ENCODE measurements around the gene SPNS2.

The SPNS2 gene

DNA sequence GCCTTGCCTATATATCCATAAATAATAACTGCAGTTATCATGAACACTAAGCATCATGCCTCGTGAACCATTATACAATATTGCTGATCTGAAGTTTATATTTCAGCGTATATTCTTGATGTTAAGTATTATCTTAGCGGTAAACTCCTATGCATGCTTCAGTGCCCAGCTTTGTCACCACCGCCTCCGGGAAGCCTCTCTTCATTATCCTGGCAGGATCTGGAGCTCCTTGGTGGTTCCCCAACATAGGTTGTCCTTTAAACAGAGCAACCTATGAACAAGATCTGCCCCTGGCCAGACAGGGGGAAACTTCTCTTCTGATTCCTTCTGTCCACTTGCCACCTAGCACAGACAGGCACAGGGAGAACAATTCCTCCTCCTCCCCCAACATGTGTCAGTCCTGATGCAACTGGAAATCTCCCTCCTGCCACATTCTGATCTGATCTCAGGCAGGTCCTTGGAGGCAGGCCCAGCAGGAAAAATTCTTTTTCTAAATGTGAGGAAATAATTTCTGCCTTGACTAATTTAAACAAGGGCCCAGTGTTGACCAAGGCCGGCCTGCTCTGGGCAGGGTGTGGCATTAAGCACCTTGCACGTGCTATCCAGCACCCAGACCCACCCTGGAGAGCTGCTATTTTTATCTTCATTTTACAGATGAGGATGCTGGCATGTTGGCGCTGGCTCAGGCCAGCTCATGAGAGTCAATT, 22.4 kb downstream of the SPNS2 start:
- no peak for DNase-seq

DNA sequence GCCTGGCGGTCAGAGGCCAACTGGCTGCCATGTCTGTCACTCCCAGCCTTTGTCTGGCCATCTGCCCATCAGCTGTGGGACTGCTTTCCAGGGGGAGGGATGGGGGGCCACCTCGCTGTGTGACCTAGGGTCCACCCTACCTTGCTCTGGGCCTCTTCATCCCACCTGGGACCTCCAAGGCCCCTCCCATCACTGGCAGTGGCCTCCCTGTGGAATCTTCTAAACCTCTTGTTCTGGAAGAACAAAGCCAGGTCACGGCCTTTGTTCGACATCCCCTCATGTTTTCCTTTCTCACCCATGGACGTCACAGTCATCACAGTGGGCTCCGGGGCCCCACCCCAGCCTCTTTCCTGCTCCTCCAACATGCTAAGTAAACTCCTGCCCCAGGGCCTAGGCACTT, 24.0 kb downstream of the SPNS2 start:
- DNase-seq, result no peak

DNA sequence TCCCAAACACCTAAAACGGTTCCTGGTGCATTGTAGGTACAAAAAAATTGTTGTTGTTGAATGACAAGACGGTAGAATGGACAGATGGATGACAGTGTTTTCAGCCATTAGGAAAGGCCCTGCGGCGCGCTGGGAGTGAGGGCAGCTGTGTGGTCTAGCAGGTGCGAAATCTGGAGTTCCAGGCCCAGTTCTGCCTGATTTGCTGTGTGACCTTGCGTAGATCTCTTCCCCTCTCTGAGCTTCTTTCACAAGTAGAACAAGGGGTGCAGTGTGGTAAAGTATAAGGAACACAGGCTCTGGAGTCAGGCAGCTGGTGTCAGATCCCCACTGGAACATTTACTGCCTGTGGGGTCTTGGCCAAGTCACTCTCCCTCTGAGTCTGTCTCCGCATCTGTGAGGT, 25.3 kb downstream of the SPNS2 start:
- no peak for DNase-seq

DNA sequence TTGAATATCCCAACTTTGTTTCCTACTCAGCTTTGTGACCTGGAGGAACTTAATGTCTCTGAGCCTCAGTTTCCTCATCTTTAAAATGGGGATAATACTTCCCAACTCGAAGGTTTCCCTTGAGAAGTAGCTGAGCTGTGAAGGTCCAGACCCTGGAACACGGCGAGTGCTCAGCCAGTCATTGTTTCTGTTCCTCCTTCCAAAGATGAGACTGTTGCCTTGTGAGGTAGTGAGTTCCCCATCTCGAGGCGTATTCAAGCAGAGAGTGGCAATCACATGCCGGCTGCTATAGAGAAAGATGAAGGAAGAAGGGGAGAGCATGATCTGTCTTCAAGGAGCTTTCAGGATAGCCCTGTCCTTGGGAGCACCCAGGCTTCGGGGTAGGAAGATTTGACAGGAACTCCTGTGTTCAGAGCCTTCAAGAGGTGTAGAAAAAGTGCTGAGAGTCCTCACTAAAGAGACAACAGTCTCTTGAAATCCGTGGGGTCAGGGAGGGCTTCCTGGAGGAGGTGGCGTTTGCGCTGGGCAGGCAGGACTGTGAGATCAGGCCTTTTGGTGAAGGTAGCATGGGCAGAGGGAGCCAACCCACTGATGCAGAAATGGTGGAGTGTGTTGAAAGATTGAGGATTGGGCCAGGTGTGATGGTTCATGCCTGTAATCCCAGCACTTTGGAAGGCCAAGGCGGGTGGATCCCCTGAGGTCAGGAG, 27.2 kb downstream of the SPNS2 start:
- no peak for DNase-seq

DNA sequence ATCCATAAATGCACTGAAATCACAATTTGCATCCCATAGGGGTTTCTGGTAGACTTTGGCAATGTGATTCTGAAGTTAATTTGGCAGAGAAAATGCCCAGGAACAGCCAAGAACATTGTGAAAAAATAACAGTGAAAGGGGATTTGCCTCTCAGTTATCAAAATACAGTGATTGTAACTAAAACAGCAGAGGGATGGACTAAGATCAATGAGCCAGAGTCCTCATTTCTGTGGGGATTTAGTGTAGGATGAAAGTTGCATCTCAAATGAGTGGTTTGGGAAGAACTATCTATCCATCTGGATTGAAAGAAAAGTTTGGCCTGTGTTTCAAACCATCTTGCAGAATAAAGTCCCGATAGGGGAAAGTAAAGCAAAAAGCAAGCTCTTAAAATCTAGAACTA, 28.5 kb downstream of the SPNS2 start:
- DNase-seq, result no peak

DNA sequence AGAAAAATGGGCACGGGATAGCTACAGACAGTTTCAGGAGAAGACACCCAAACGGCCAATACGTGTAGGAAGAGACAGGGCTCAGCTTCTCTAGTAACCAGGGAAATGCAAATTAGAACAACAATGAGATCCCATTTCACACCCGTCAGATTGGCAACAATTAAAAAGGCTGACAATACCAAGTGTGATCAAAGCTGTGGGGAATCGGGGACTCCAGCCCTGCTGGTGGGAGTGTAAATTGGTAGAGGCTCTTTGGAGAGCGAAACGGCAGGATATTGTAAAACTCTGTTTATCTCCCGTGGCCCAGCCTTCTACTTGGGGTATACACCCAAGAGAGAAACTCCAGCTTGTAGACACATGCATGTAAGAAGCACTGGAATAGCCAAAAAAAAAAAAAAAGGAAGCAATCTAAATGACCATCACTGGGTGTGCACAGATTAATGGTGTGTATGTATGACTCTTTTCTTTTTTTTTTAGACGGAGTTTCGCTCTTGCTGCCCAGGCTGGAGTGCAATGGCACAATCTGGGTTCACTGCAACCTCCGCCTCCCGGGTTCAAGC, 29.0 kb downstream of the SPNS2 start:
- DNase-seq, result no peak

DNA sequence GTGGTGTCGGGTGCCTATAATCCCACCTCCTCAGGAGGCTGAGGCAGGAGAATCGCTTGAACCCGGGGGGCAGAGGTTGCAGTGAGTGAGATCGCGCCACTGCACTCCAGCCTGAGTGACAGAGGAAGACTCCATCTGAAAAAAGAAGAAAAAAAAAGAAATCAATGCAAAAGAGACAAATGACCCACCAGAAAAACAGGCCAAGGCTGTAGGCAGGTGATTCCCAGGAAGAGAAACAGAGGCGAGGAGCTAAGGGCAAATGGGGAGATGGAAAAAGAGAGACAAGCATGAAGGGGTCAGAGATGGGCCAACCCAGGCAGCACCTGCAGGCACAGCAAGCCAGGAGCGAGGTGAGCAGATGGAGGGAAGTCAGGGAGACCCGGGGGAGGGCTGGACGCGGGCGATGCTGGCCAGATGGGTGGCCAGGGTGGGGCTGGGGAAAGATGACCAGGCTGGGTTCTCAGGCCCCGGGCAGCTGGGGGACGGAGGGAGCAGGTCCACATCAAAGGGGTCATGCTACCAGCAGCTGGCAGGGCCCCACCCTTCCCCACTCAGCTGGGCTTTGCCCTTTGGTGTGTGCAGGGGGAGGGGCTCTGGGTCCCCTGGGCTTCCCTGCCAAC, 31.0 kb downstream of the SPNS2 start:
- DNase-seq, result no peak

DNA sequence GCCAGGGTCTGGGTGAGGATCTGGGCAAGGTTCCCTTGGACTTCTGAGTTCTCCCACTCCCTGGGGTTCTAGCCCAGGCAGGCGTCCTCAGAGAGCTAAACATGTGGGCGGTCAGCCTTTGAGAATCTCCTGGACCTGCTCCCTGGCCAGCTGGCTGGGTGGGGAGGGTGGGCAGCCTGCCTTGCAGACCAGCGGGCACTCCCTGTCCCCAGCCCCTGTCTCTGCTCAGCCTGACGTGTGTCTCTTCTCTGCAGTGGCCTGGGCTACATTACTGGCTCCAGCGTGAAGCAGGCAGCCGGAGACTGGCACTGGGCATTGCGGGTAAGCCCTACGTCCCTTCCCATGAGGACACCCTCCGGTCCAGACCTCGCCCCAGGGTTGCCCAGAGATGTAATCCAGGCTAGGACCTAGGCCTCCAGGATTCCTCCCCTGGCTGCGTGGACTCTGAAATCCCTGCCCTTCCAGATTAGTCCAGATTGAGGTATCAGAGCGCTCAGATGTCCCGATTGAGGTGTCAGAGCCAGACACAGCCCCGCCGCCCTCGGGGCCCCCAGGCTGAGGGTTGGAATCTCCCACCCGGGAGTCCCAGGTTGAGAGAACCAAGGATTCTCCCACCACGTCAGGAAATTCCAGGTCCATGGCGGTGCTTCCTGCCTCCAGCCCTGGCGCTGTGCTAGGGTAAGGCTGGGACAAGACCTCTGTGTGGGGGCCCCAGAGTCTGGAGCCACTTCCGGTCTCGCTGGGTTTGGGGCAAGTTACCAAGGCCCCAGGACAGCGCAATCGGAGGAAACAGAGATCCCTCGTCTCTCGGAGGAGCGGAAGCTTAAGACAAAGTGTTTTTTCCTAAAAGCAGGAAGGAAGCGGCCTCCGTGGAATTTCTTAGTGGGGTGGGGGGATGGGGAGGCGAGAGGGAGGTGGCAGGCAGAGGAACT, 32.4 kb downstream of the SPNS2 start:
- DNase-seq, result no peak

DNA sequence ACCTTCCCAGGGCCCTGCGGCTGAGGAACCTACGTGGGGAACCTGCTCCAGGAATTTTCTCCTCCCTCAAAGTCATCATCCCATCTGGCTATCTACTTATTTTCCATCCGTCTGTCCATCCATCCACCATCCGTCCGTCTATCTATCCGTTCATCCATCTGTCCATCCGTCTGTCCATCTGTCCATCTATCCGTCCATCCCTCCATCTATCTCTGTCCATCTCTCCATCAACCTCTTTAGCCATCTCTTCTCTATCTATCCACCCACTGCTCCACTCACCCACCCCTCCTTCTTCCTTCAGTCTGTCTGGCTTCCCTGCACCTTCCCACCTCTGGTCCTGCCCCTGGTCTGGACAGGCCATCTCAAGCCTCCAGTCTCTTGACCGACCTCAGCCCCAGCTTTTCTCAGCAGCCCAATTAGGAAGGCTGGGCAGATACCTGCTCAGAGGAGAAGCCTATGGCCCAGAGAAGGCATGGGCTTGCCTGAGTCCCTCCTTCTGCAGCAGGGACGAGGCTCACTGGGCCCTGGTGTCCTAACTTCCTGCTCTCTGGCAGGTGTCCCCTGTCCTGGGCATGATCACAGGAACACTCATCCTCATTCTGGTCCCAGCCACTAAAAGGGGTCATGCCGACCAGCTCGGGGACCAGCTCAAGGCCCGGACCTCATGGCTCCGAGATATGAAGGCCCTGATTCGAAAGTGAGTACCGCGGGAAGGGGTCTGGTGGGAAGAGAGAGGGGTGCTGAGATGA, 33.5 kb downstream of the SPNS2 start:
- no peak for DNase-seq

DNA sequence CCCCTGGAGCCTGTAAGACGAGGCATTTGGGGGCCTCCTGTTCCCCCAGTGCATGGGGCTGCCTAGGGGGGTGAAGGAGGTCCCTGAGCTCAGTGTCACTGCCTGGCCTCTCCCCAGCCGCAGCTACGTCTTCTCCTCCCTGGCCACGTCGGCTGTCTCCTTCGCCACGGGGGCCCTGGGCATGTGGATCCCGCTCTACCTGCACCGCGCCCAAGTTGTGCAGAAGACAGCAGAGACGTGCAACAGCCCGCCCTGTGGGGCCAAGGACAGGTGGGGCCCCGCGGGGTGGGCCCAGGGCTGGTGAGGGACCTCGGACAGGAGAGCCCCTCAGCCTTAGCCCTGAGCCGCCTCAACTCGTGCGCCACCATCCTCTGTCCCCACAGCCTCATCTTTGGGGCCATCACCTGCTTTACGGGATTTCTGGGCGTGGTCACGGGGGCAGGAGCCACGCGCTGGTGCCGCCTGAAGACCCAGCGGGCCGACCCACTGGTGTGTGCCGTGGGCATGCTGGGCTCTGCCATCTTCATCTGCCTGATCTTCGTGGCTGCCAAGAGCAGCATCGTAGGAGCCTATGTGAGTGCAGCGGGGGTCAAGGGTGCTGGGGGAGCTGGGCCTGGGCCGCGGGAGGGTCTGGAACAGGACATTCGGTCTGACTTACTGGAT, 34.3 kb downstream of the SPNS2 start:
- DNase-seq, result no peak

DNA sequence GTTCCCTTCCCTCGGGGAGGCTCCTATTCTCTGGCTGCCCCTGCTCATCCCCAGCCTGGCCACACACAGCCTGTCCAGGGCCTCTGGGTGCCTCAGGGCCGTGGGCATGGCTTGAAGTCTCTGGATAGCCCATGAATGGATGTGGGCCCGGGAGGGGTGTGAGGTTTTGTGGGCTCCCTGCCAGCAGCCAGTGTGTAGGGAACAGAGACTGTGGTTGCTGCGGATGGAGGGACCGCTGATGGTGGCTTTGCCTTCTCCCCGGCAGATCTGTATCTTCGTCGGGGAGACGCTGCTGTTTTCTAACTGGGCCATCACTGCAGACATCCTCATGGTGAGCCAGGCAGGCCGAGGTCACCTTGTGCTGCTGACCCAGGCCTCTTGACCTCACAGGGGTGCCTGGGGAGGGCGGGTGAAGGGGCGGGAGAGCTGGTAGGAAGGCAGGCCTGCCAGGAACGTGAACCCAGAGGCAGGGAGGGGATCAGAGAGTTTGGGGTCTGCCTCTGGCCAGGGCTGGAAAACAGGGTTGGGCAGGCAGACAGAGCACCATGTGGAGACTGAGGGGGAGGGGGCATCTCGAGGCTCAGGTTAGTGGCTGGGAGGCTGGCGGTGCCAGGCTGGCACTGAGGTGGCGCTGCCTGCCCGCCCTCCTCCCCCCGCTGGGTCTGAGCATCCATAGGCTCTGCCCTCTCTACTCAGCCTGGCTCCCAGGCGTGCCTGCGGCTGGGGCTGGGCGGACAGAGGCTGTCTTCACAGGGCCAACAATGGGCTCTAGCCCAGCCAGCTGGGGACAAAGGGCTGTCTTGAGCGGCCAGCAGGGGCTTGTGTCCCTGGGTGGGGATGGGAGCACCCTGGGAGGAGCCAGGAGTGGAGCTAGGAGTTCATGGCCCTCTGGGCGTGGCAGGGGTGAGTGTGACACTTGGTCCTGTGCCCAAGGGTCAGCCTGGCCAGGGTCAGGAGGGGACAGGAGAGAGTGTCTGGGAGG, 35.1 kb downstream of the SPNS2 start:
- DNase-seq, result no peak

DNA sequence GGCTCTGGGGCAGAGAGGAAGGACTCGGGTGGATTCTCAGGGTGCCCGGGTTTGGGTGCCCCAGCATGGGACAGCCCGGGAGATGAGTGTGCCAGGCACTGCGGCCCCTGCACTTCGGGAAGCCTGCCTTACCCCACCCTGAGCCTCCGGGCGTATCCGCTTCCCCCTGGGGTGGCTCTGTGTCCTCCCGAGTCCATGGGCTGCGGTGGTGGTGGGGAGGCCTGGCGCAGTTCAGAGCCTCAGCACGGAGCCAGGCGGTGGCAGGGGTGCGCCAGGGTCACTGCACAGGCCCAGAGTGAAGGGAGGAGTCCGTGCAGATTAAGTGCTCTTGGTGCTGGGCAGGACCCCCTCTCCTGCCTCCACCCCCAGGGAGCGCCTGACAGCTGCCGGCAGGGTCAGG, 35.8 kb downstream of the SPNS2 start:
- no peak for DNase-seq

DNA sequence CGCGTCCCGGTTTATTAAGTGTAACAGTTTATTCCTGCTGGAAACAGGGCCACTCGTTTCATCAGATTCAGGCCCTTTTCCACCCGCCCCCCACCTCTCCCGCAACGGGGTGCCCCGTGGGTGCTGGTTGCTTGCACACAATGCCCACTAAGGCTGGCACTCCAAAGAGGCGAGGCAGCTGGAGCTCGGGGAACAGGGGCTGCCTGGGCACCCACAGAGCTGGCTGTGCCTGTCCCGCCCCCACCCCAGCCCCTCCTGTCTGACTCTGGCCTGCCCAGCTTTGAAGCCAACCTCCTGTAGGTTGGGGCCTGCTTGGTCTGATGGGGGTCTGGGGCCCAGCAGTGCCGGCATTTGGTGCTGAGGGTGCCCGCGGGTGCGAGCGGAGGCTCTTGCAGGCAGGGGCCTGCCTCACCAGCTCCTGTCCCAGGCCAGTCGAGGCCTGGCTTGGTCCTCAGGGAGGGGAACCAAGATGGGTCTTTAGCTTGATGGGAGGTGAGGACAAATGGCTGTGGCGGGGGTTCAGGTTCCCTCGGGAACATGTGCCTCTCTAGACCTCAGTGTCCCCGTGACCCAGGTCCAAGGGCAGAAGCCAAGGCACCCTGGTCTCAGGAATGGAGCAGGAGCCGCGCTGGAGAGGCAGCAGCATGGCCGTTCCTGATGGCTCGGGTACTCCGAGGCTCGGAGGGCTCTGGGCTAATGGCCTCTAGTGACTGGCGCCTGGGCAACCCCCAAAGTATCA, 36.4 kb downstream of the SPNS2 start:
- DNase-seq, result no peak

DNA sequence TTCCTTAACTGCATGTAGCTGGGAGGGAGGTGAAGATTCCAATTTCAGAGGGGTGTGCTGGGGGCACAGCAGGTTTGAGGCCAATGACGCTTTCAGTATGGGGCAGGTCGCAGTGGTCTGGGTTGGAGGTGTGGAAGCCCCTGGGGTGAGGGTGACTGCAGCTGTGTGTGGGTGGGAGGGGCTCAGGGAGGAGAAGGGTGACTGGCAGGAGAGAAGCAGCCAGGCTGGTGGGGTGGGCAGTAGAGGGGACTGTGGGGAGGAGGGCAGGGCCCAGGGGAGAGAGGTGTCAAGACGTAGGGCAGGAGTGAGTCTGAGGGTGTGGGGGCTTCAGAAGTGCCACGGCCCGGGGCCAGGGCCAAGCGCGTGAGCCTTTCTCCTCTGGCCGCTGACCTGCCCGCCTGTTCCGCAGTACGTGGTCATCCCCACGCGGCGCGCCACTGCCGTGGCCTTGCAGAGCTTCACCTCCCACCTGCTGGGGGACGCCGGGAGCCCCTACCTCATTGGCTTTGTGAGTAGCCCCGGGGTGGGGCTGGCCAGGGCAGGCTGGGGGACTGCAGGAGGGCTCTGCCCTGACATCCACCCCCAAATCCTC, 37.1 kb downstream of the SPNS2 start:
- DNase-seq, result no peak

DNA sequence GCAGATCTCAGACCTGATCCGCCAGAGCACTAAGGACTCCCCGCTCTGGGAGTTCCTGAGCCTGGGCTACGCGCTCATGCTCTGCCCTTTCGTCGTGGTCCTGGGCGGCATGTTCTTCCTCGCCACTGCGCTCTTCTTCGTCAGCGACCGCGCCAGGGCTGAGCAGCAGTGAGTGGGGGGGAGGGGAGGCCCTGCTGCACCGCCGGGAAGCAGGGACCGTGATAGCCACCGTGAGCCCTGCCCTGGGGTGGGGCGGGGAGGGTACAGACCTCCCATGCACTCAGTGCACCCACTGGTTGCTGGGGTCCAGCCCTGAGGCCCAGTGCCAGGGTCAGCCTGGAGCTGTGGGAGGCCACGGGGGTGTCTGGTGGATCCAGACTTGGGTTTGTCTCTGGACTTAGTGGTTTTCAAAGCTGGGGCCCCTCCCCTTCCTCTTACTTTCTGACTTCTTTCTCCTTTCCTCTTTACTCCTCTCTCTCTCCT, 37.6 kb downstream of the SPNS2 start:
- DNase-seq, result no peak

DNA sequence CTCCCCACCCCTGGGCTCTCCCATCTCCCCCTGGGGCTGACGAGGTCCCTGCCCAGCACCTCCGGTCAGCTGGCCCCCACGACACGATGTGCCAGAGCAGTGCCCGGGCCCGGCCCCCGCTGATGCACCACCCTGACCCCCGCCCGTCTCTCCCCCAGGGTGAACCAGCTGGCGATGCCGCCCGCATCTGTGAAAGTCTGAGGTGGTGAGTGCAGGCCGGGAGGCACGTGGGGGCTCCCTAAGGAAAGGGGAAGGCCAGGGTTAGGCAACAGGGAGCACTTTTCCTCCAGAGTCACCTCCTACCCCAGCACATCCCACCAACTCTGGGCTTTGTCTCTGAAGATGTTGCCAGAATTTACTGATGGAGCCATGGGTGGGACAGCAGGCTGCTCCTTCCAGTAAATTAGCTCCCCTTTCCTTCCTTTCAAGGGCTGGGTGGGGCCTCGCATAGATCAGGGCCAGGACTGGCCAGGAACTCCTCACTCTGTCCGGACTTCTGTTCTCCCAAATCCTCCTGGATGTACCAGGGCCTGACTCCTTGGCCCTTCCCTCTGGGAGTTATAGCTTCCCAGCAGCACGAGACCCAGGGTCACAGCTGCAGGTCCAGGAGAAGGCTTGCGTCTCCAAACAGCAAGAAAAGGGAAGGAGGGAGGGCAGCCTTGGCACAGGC, 38.2 kb downstream of the SPNS2 start:
- DNase-seq, result no peak

DNA sequence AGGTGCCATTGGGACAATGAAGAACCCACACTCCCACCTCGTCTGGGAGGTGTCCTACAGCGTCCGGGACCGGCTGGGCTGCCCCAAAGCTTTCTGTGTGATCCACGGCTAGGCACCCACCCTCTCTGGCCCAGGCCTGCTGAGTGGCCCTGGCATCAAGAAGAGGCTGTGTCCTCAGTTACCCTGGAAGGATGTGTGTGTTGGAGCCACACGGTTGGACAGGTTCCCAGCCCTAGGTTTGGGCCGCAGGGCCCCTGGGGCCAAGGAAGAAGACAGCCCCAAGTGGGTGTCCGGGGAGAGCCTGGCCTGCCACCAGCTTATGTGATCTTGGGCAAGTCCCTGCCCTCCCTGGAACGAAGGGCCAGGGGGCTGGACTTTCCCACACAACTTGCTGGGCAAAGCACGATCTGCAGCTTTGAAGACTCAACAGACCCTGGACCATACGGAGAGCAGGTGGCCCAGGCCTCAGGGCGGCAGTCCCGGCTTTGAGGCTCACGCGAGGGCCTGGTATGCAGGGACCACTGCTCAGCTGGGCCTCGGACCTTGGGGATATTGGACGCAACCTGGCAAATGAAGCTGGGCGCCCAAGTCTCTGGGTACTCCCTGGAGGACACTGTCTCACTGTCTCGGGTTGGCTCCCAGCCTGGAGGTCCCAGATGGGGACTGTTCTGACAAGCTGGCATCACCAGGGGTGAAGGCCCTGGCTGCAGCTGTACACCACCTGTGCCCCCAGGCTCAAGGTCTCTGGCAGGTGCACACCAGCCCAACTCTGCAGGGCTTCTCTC, 39.0 kb downstream of the SPNS2 start:
- no peak for DNase-seq
